GM12878 (cell line): ENCODE data around the gene EEF1AKMT3. TPM values are rescaled to one million over a fixed set of nuclear protein-coding genes. Genes with fewer than 3 reads are reported as not detected.

Experiments
- ATAC-seq: fragments of 200-7000 bp; cut with Tn5 transposase; 3 replicates; pipeline ENCODE4 v1.9.1; 2020; ENCODE audit warnings: mild to moderate bottlenecking, moderate library complexity
- BruUV-seq: library from RNA; stranded (reverse); fragments of 400-500 nt; replicated peaks from 2 replicates; lab custom pipeline; 2021; lab: Mats Ljungman, UMichigan
- CTCF ChIA-PET: fragments of 300-600 bp; sonication (Branson Sonifier 250); formaldehyde crosslinking; extraction: SDS; loops from one replicate; lab custom pipeline; 2021; ENCODE audit warnings: inconsistent platforms; lab: Yijun Ruan, JAX
- POLR2A ChIA-PET: fragments of 350-600 bp; formaldehyde crosslinking; extraction: SDS; loops from one replicate; lab custom pipeline; 2021; ENCODE audit warnings: inconsistent platforms; lab: Charles Lee
- RAD21 ChIA-PET: fragments of 300-600 bp; sonication (Branson Sonifier 250); formaldehyde crosslinking; loops from one replicate; lab custom pipeline; 2023; ENCODE audit warnings: antibody characterized with exemption; ENCODE audit not compliant: unreplicated experiment; lab: Charles Lee
- SMC1A ChIA-PET: fragments of 300-600 bp; sonication (Branson Sonifier 250); formaldehyde crosslinking; loops from one replicate; lab custom pipeline; 2023; ENCODE audit not compliant: unreplicated experiment, uncharacterized antibody; lab: Charles Lee
- DNase-seq: peaks from one replicate; pipeline ENCODE4 v3.0.0-alpha.2; 2011; ENCODE audit warnings: low read depth, low spot score
- FAIRE-seq: peaks from 3 replicates; lab custom pipeline; 2011; peaks lifted over from hg19 to GRCh38; lab: Jason Lieb, UNC
- H2AFZ ChIP-seq: 2 replicates; pipeline ENCODE4 v1.6.0; 2011; ENCODE audit warnings: low read depth, low read length, control low read depth; ENCODE audit not compliant: control insufficient read depth
- H3K27ac ChIP-seq: 2 replicates; pipeline ENCODE4 v1.5.1; 2011; ENCODE audit warnings: control low read depth; ENCODE audit not compliant: control insufficient read depth, insufficient read depth
- H3K27me3 ChIP-seq, 2 experiments: replicated peaks in 1 of 2; 2 replicates each; pipeline versions ENCODE4 v1.6.0 to v1.6.1; 2011; ENCODE audit warnings: low read length in 1 of 2; ENCODE audit not compliant: control insufficient read depth in 2 of 2, insufficient read depth in 2 of 2
- H3K36me3 ChIP-seq, 2 experiments: 2 replicates each; pipeline ENCODE4 v1.5.1; 2011; ENCODE audit warnings: low read length in 1 of 2; ENCODE audit not compliant: control insufficient read depth in 2 of 2, insufficient read depth in 2 of 2
- H3K4me1 ChIP-seq: 2 replicates; pipeline ENCODE4 v1.6.1; 2011; ENCODE audit warnings: mild to moderate bottlenecking, low read length, moderate library complexity, mixed read lengths; ENCODE audit not compliant: control insufficient read depth, insufficient read depth
- H3K4me2 ChIP-seq: 2 replicates; pipeline ENCODE4 v1.6.0; 2011; ENCODE audit warnings: control low read depth; ENCODE audit not compliant: control insufficient read depth, insufficient read depth
- H3K4me3 ChIP-seq: fragments of 200-600 bp; sonication (generic); 2 replicates; pipeline ENCODE4 v1.5.1; 2016
- H3K79me2 ChIP-seq: 2 replicates; pipeline ENCODE4 v1.6.0; 2011; ENCODE audit warnings: low read length; ENCODE audit not compliant: control insufficient read depth, insufficient read depth
- H3K9ac ChIP-seq: 2 replicates; pipeline ENCODE4 v1.8.0; 2011; ENCODE audit warnings: low read length, control low read depth, mixed read lengths; ENCODE audit not compliant: control insufficient read depth, insufficient read depth
- H3K9me3 ChIP-seq: replicated peaks from 3 replicates; pipeline ENCODE4 v1.5.1; 2011; ENCODE audit warnings: mild to moderate bottlenecking, low read length; ENCODE audit not compliant: control insufficient read depth, insufficient read depth
- H4K20me1 ChIP-seq: 2 replicates; pipeline ENCODE4 v1.6.0; 2011; ENCODE audit not compliant: control insufficient read depth, insufficient read depth
- CBX5 ChIP-seq: sonication (generic); IDR thresholded peaks from 2 replicates; pipeline ENCODE4 v1.6.1; 2016; ENCODE audit warnings: low read depth, moderate library complexity, mild to moderate bottlenecking, inconsistent platforms
- CREB1 ChIP-seq: IDR thresholded peaks from 2 replicates; pipeline ENCODE4 v1.6.1; 2012; ENCODE audit warnings: low read depth, mild to moderate bottlenecking, inconsistent platforms
- GATAD2B ChIP-seq: fragments of 450-650 bp; conservative IDR thresholded peaks from 2 replicates; pipeline ENCODE4 v1.6.1; 2017; ENCODE audit warnings: low read depth, mild to moderate bottlenecking, moderate library complexity
- LARP7 ChIP-seq: fragments of 450-650 bp; IDR thresholded peaks from 2 replicates; pipeline ENCODE4 v1.6.1; 2017; ENCODE audit warnings: mild to moderate bottlenecking
- MEF2B ChIP-seq: fragments of 450-650 bp; IDR thresholded peaks from 2 replicates; pipeline ENCODE4 v1.6.1; 2018; ENCODE audit warnings: mild to moderate bottlenecking, moderate library complexity; ENCODE audit not compliant: partially characterized antibody, poor library complexity, severe bottlenecking
- POLR2A ChIP-seq: IDR thresholded peaks from 2 replicates; pipeline ENCODE4 v1.6.1; 2011; ENCODE audit warnings: low read depth, mild to moderate bottlenecking, low read length
- SIX5 ChIP-seq: IDR thresholded peaks from 2 replicates; pipeline ENCODE4 v1.6.1; 2011; ENCODE audit warnings: mild to moderate bottlenecking, low read depth, low read length, moderate library complexity; ENCODE audit not compliant: severe bottlenecking
- SMC3 ChIP-seq: IDR thresholded peaks from 2 replicates; pipeline ENCODE4 v1.6.1; 2011; ENCODE audit warnings: low read length, improper control_type of control experiment, borderline replicate concordance
- SREBF1 ChIP-seq: IDR thresholded peaks from 2 replicates; pipeline ENCODE4 v1.6.1; 2012; ENCODE audit warnings: mild to moderate bottlenecking, low read length
- TBL1XR1 ChIP-seq: IDR thresholded peaks from 2 replicates; pipeline ENCODE4 v1.6.1; 2012; ENCODE audit warnings: low read depth, low read length, improper control_type of control experiment
- ZZZ3 ChIP-seq: IDR thresholded peaks from 2 replicates; pipeline ENCODE4 v1.6.1; 2011; ENCODE audit warnings: low read depth; ENCODE audit not compliant: control insufficient read depth, insufficient read length
- WGBS: methylation state at CpG from one replicate; pipeline ENCODE4 v1.1.6; 2016; ENCODE audit warnings: low lambda C conversion rate; ENCODE audit not compliant: insufficient replicate concordance, insufficient coverage; ENCODE audit errors: missing lambda C conversion rate; 5-methylcytosine and 5-hydroxymethylcytosine counted together
- in situ Hi-C: fragments of 300-500 bp; cut with MboI; formaldehyde crosslinking; loops from 9 replicates; pipeline ENCODE4 v1.14.3; 2018; ENCODE audit warnings: mixed read lengths
- intact Hi-C: fragments of 100-400 bp; cut with micrococcal nuclease; formaldehyde crosslinking; loops from one replicate; pipeline ENCODE4 v1.14.2; 2022; ENCODE audit not compliant: unreplicated experiment
- polyA plus RNA-seq, 11 experiments: library from polyadenylated mRNA; depleted of rRNA in 4 of 11; unstranded in 6 of 11; stranded (reverse) in 5 of 11; fragments of >200 nt; fragmentation: Nextera tagmentation in 4 of 11; fragmentation: Illumina TruSeq in 1 of 11; extraction: Ambion mirVana in 4 of 11; extraction: Trizol in 1 of 11; gene quantifications; 1 replicate in 1 of 11; 2 replicates in 10 of 11; pipeline versions ENCODE4 v1.2.1 to v1.2.3, GENCODE V29; 2011 to 2016; ENCODE audit warnings: inconsistent platforms in 2 of 11, missing spikeins in 2 of 11, low read depth in 1 of 11
- total RNA-seq, 4 experiments: library from RNA; depleted of rRNA in 3 of 4; stranded (reverse); fragments of >200 nt in 3 of 4; fragmentation: Illumina TruSeq in 1 of 4; extraction: Trizol in 1 of 4; gene quantifications; 2 replicates each; pipeline versions ENCODE4 v1.2.1 to v1.2.3, GENCODE V29; 2013 to 2021
- TF ChIP-seq, protein P1 (sequence below): fragments of 450-650 bp; IDR thresholded peaks from 2 replicates; pipeline ENCODE4 v1.6.1; 2017; ENCODE audit warnings: mild to moderate bottlenecking, moderate library complexity
- TF ChIP-seq, protein P2 (sequence below), 3 experiments: IDR thresholded peaks in 2 of 3; conservative IDR thresholded peaks in 1 of 3; 2 replicates each; pipeline ENCODE4 v1.5.1; 2011; ENCODE audit warnings: low read depth in 3 of 3, low read length in 3 of 3, mild to moderate bottlenecking in 3 of 3, control low read depth in 2 of 3, moderate library complexity in 2 of 3, inconsistent platforms in 1 of 3, mixed read lengths in 1 of 3; ENCODE audit not compliant: control insufficient read depth in 2 of 3, insufficient read depth in 1 of 3; ENCODE audit errors: extremely low read depth in 1 of 3
- TF ChIP-seq, protein P3 (sequence below): IDR thresholded peaks from 2 replicates; pipeline ENCODE4 v1.6.1; 2011; ENCODE audit warnings: mild to moderate bottlenecking, low read depth, low read length, moderate library complexity; ENCODE audit not compliant: insufficient replicate concordance

Gene EEF1AKMT3
- total and polyA plus RNA-seq, 10 of the 15 experiments (the other 5 are each of a cell fraction or from before 2014, with no cell fraction given) = 1.2 to 8.2 (median 3.5) TPM

DNA sequence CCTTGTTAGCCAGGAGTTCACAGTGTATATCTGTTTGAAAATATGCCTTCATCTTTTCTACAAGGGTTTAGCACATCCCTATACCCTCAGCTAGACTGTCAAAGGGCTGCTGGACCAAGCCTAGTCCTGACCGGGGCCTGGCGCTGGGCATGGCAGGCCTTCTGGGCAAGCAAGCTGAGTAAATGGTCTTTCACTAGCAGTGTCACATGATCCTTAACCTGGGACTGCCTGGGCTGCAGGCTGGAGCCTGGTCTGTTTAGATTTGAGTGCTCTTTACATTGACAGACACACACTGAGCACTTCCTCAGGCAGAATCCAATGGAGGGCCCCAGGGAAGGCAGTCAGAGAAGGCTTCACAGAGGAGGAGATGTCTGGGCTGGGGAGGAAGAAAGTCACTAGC lies 53.0 kb downstream of the EEF1AKMT3 start:
- H3K27ac ChIP-seq = no peak overlapping the region
- peaks cover 5% of the 10 kb centered on the region; the same call in 1 of the 2 replicates for H4K20me1 ChIP-seq
- WGBS = 100% methylated on average over 2 of the region's 2 CpGs
- no peak overlapping the region for H2AFZ ChIP-seq
- DNase-seq (no peak), ATAC-seq (no peak), FAIRE-seq (no peak)
- no peak overlapping the region for H3K9ac ChIP-seq
- peaks cover 6% of the 10 kb centered on the region for H3K79me2 ChIP-seq
- H3K27me3 ChIP-seq = no peaks in the 10 kb centered on the region
- CTCF ChIA-PET = interaction anchor here (0.6 to 2.1 kb wide), 5 partner anchors 26 to 137 kb away, joined by 3 to 5 read pairs (median 5); no protein-coding TSS in a partner anchor
- H3K4me1 ChIP-seq = no peaks in the 10 kb centered on the region
- RAD21 ChIA-PET = interaction anchor here (0.6 kb wide), 1 partner anchor 15 kb away, joined by 3 read pairs; no protein-coding TSS in a partner anchor
- POLR2A ChIA-PET = no interaction called here
- no peaks in the 10 kb centered on the region for H3K9me3 ChIP-seq
- SMC1A ChIA-PET = interaction anchor here (0.7 to 1.4 kb wide), 3 partner anchors 36 to 82 kb away, joined by 3 to 4 read pairs (median 3); no protein-coding TSS in a partner anchor
- intact Hi-C loops = no loop called here
- no peak overlapping the region for H3K4me2 ChIP-seq
- BruUV-seq = no TSS peak
- in situ Hi-C loops = loop anchor here (5.0 kb wide), 1 partner anchor 82 kb away; no protein-coding TSS in a partner anchor
- H3K4me3 ChIP-seq = no peak overlapping the region
- H3K36me3 ChIP-seq = peaks cover 44 to 54% of the 10 kb centered on the region in 2 experiments
- TF ChIP-seq CREB1 (no peak), CBX5 (no peak), ZZZ3 (no peak), MEF2B (no peak), SMC3 (no peak), TBL1XR1 (no peak), GATAD2B (no peak), SIX5 (no peak), LARP7 (no peak), POLR2A (no peak), SREBF1 (no peak)
- TF ChIP-seq, protein P1, sequence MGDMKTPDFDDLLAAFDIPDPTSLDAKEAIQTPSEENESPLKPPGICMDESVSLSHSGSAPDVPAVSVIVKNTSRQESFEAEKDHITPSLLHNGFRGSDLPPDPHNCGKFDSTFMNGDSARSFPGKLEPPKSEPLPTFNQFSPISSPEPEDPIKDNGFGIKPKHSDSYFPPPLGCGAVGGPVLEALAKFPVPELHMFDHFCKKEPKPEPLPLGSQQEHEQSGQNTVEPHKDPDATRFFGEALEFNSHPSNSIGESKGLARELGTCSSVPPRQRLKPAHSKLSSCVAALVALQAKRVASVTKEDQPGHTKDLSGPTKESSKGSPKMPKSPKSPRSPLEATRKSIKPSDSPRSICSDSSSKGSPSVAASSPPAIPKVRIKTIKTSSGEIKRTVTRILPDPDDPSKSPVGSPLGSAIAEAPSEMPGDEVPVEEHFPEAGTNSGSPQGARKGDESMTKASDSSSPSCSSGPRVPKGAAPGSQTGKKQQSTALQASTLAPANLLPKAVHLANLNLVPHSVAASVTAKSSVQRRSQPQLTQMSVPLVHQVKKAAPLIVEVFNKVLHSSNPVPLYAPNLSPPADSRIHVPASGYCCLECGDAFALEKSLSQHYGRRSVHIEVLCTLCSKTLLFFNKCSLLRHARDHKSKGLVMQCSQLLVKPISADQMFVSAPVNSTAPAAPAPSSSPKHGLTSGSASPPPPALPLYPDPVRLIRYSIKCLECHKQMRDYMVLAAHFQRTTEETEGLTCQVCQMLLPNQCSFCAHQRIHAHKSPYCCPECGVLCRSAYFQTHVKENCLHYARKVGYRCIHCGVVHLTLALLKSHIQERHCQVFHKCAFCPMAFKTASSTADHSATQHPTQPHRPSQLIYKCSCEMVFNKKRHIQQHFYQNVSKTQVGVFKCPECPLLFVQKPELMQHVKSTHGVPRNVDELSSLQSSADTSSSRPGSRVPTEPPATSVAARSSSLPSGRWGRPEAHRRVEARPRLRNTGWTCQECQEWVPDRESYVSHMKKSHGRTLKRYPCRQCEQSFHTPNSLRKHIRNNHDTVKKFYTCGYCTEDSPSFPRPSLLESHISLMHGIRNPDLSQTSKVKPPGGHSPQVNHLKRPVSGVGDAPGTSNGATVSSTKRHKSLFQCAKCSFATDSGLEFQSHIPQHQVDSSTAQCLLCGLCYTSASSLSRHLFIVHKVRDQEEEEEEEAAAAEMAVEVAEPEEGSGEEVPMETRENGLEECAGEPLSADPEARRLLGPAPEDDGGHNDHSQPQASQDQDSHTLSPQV = no peak
- TF ChIP-seq, protein P2, sequence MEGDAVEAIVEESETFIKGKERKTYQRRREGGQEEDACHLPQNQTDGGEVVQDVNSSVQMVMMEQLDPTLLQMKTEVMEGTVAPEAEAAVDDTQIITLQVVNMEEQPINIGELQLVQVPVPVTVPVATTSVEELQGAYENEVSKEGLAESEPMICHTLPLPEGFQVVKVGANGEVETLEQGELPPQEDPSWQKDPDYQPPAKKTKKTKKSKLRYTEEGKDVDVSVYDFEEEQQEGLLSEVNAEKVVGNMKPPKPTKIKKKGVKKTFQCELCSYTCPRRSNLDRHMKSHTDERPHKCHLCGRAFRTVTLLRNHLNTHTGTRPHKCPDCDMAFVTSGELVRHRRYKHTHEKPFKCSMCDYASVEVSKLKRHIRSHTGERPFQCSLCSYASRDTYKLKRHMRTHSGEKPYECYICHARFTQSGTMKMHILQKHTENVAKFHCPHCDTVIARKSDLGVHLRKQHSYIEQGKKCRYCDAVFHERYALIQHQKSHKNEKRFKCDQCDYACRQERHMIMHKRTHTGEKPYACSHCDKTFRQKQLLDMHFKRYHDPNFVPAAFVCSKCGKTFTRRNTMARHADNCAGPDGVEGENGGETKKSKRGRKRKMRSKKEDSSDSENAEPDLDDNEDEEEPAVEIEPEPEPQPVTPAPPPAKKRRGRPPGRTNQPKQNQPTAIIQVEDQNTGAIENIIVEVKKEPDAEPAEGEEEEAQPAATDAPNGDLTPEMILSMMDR (IDR thresholded peaks at IDR 0.05 in 2 of 3, conservative IDR thresholded peaks at IDR 0.05 in 1 of 3; ENCODE audit: control insufficient read depth in 2 of 3, extremely low read depth in 1 of 3, insufficient read depth in 1 of 3, low read depth in 3 of 3, low read length in 3 of 3) = no peak
- TF ChIP-seq, protein P3, sequence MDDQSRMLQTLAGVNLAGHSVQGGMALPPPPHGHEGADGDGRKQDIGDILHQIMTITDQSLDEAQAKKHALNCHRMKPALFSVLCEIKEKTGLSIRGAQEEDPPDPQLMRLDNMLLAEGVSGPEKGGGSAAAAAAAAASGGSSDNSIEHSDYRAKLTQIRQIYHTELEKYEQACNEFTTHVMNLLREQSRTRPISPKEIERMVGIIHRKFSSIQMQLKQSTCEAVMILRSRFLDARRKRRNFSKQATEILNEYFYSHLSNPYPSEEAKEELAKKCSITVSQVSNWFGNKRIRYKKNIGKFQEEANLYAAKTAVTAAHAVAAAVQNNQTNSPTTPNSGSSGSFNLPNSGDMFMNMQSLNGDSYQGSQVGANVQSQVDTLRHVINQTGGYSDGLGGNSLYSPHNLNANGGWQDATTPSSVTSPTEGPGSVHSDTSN = no peak
